ENCODE measurements around the gene TNFRSF12A. TPM values are rescaled to one million over a fixed set of nuclear protein-coding genes. Genes with fewer than 3 reads are reported as not detected.

Gene TNFRSF12A
- polyA plus RNA-seq, 2 of the 4 experiments (the other 2 are of a cell fraction): 111 to 314 TPM

DNA sequence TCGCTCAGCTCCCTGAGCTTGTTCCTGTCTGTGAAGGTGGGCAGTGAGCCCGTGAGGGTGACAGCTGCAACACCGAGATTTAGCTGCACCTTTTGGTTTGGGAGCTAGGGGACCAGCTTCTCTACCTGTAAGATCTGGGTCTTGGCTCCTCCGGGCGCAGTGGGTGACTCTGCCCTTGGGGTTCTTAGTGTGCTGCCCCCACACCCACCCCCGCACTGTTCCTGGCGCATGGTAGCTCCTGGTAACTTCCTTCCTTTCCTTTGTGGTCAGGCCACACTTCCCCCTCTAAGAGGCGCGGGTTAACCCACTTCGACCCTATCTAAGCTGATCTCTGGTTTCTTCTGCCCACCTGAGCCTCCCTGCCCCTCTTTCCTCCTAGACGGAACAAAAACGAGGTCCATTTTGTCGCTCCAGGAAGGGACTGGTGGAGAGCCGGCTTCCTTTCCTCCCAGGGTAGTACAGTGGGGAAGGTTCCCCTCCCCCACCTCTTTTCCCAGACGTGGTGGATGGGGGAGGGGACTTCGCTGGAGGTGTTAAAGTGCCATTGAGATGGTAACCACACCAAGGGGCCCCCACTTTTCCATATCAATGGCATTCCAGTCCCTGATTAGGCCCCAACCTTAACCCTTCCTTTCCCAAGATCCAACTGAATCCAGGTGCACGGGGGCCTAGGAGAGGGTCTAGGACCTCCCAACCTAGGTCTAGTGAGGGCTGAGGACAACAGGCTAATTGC lies 12.0 kb upstream of the TNFRSF12A start:
- ChIA-PET CTCF (interaction anchor here (13.6 to 14.8 kb wide), 2 partner anchors 13 to 22 kb away, joined by 112 to 214 read pairs; partner anchors contain the start of genes CLDN6, HCFC1R1, THOC6 and TNFRSF12A), POLR2A (interaction anchor here (9.6 kb wide), 1 partner anchor 13 kb away, joined by 107 read pairs; the partner anchor contains the start of genes HCFC1R1, THOC6 and TNFRSF12A)
- DNase-seq (ENCODE audit: low read depth in 1 of 2, low spot score in 1 of 2): no peak
- 84% methylated on average over 17 of the region's 17 CpGs for WGBS (ENCODE audit: missing lambda C conversion rate)
- no peak for FAIRE-seq
- no peak for ATAC-seq
- Histone ChIP-seq H3K9me3 (no peaks in the 10 kb centered on the region), H3K27ac (no peak overlapping the region), H3K4me2 (no peak overlapping the region), H3K4me3 (no peak overlapping the region), H3K4me1 (peaks cover 14% of the 10 kb centered on the region)
- no peak for TF ChIP-seq HOXA7 (CRISPR knock-in tag; IDR thresholded peaks at IDR 0.05)
- no peak for TF ChIP-seq ZSCAN20 (CRISPR knock-in tag; IDR thresholded peaks at IDR 0.05)
- TF ChIP-seq EHF (CRISPR knock-in tag; IDR thresholded peaks at IDR 0.05): no peak
- peak; percentile 38 for TF ChIP-seq CHD2 (IDR thresholded peaks at IDR 0.05; ENCODE audit: low read length, partially characterized antibody)
- TF ChIP-seq FOXS1 (CRISPR knock-in tag; IDR thresholded peaks at IDR 0.05): no peak
- no peak for TF ChIP-seq RCOR1 (IDR thresholded peaks at IDR 0.05; ENCODE audit: low read depth, low read length)
- TF ChIP-seq, protein P1, sequence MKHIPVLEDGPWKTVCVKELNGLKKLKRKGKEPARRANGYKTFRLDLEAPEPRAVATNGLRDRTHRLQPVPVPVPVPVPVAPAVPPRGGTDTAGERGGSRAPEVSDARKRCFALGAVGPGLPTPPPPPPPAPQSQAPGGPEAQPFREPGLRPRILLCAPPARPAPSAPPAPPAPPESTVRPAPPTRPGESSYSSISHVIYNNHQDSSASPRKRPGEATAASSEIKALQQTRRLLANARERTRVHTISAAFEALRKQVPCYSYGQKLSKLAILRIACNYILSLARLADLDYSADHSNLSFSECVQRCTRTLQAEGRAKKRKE (CRISPR knock-in tag; IDR thresholded peaks at IDR 0.05; ENCODE audit: low read depth): no peak

GRCh38 chr16:3008690-3009037 lies 11.5 kb upstream of the TNFRSF12A start:
- Histone ChIP-seq H3K9me3 (no peaks in the 10 kb centered on the region), H3K27ac (no peak overlapping the region), H3K4me3 (no peak overlapping the region), H3K4me1 (peaks cover 19% of the 10 kb centered on the region), H3K4me2 (no peak overlapping the region)
- ChIA-PET POLR2A (interaction anchor here (9.6 kb wide), 1 partner anchor 13 kb away, joined by 107 read pairs; the partner anchor contains the start of genes HCFC1R1, THOC6 and TNFRSF12A), CTCF (interaction anchor here (1.1 to 14.8 kb wide), 3 partner anchors 12 to 82 kb away, joined by 3 to 214 read pairs (median 112); partner anchors contain the start of genes CLDN6, HCFC1R1, THOC6 and TNFRSF12A)
- FAIRE-seq (no peak), ATAC-seq (no peak), DNase-seq (ENCODE audit: low read depth in 1 of 2, low spot score in 1 of 2) (no peak)
- TF ChIP-seq REST (IDR thresholded peaks at IDR 0.05) (no peak), POLR2A (IDR thresholded peaks at IDR 0.05; ENCODE audit: low read length) (no peak), CBX2 (IDR thresholded peaks at IDR 0.05; ENCODE audit: borderline replicate concordance, low read depth) (no peak), ELK1 (IDR thresholded peaks at IDR 0.05; ENCODE audit: low read depth, low read length) (no peak), EP300 (IDR thresholded peaks at IDR 0.05) (no peak), MAZ (IDR thresholded peaks at IDR 0.05; ENCODE audit: borderline replicate concordance, low read depth, low read length) (no peak), RARB (CRISPR knock-in tag; IDR thresholded peaks at IDR 0.05) (no peak), EHF (CRISPR knock-in tag; IDR thresholded peaks at IDR 0.05) (no peak), NPAS2 (CRISPR knock-in tag; IDR thresholded peaks at IDR 0.05; ENCODE audit: borderline replicate concordance) (no peak), FOXS1 (CRISPR knock-in tag; IDR thresholded peaks at IDR 0.05) (no peak)
- TF ChIP-seq, protein P2, sequence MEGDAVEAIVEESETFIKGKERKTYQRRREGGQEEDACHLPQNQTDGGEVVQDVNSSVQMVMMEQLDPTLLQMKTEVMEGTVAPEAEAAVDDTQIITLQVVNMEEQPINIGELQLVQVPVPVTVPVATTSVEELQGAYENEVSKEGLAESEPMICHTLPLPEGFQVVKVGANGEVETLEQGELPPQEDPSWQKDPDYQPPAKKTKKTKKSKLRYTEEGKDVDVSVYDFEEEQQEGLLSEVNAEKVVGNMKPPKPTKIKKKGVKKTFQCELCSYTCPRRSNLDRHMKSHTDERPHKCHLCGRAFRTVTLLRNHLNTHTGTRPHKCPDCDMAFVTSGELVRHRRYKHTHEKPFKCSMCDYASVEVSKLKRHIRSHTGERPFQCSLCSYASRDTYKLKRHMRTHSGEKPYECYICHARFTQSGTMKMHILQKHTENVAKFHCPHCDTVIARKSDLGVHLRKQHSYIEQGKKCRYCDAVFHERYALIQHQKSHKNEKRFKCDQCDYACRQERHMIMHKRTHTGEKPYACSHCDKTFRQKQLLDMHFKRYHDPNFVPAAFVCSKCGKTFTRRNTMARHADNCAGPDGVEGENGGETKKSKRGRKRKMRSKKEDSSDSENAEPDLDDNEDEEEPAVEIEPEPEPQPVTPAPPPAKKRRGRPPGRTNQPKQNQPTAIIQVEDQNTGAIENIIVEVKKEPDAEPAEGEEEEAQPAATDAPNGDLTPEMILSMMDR (IDR thresholded peaks at IDR 0.05): no peak
- TF ChIP-seq, protein P3, sequence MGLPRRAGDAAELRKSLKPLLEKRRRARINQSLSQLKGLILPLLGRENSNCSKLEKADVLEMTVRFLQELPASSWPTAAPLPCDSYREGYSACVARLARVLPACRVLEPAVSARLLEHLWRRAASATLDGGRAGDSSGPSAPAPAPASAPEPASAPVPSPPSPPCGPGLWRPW (IDR thresholded peaks at IDR 0.05): no peak
- TF ChIP-seq, protein P1 (CRISPR knock-in tag; IDR thresholded peaks at IDR 0.05; ENCODE audit: low read depth): no peak
- 84% methylated on average over 4 of the region's 4 CpGs for WGBS (ENCODE audit: missing lambda C conversion rate)
